IMR-90 (cell line): ENCODE measurements around the gene ZBTB7B. TPM values are rescaled to one million over a fixed set of nuclear protein-coding genes. Genes with fewer than 3 reads are reported as not detected.
A peak's percentile ranks its signal among the peaks of the same experiment; 100 is the strongest.

ENCODE experiments used
- ATAC-seq: fragments of 200-7000 bp; cut with Tn5 transposase; 2 replicates; pipeline ENCODE4 v1.9.1; 2020; ENCODE audit warnings: low read depth, mild to moderate bottlenecking, moderate library complexity
- BruUV-seq: library from RNA; stranded (reverse); fragments of 400-500 nt; replicated peaks from 2 replicates; lab custom pipeline; 2021; lab: Mats Ljungman, UMichigan
- CTCF ChIA-PET: fragments of 300-600 bp; formaldehyde crosslinking; extraction: SDS; loops from one replicate; lab custom pipeline; 2021; ENCODE audit warnings: antibody characterized with exemption; lab: Yijun Ruan, JAX
- POLR2A ChIA-PET: fragments of 300-600 bp; sonication (Branson Sonifier 250); formaldehyde crosslinking; loops from one replicate; lab custom pipeline; 2022; ENCODE audit warnings: antibody characterized with exemption; ENCODE audit not compliant: unreplicated experiment; lab: Charles Lee
- DNase-seq: peaks from one replicate; pipeline ENCODE4 v3.0.0; 2013
- H2AFZ ChIP-seq: replicated peaks from 2 replicates; pipeline ENCODE3; 2013; ENCODE audit warnings: low read length, mild to moderate bottlenecking; ENCODE audit not compliant: poor library complexity
- H2AK5ac ChIP-seq: 2 replicates; pipeline ENCODE4 v1.6.1; 2013; ENCODE audit warnings: low read depth, low read length, inconsistent platforms
- H2AK9ac ChIP-seq: replicated peaks from 2 replicates; pipeline ENCODE3; 2013; ENCODE audit warnings: mild to moderate bottlenecking, low read depth, low read length, moderate library complexity; ENCODE audit not compliant: poor library complexity
- H2BK120ac ChIP-seq: 2 replicates; pipeline ENCODE4 v1.6.1; 2013; ENCODE audit warnings: low read depth, low read length, inconsistent platforms
- H2BK15ac ChIP-seq: 3 replicates; pipeline ENCODE4 v1.6.1; 2013; ENCODE audit warnings: low read depth, low read length, inconsistent platforms
- H2BK20ac ChIP-seq: 2 replicates; pipeline ENCODE4 v1.6.1; 2013; ENCODE audit warnings: low read depth, mild to moderate bottlenecking, inconsistent platforms, low read length, moderate library complexity
- H2BK5ac ChIP-seq: 2 replicates; pipeline ENCODE4 v1.6.1; 2013; ENCODE audit warnings: mild to moderate bottlenecking, low read depth, low read length, inconsistent platforms; ENCODE audit not compliant: poor library complexity, severe bottlenecking
- H3K14ac ChIP-seq: replicated peaks from 2 replicates; pipeline ENCODE4 v1.6.1; 2013; ENCODE audit warnings: low read depth, low read length, inconsistent platforms
- H3K18ac ChIP-seq: 2 replicates; pipeline ENCODE4 v1.6.1; 2013; ENCODE audit warnings: low read depth, low read length, control low read depth
- H3K23ac ChIP-seq: 2 replicates; pipeline ENCODE4 v1.6.1; 2013; ENCODE audit warnings: low read depth, low read length, inconsistent platforms
- H3K27ac ChIP-seq: 2 replicates; pipeline ENCODE4 v1.5.1; 2013; ENCODE audit warnings: mild to moderate bottlenecking, control low read depth, low read length; ENCODE audit not compliant: insufficient read depth
- H3K27me3 ChIP-seq: 2 replicates; pipeline ENCODE4 v1.6.1; 2013; ENCODE audit warnings: low read length; ENCODE audit not compliant: control insufficient read depth, insufficient read depth
- H3K36me3 ChIP-seq: 2 replicates; pipeline ENCODE4 v1.6.1; 2013; ENCODE audit warnings: low read length, mixed read lengths; ENCODE audit not compliant: control insufficient read depth, insufficient read depth
- H3K4ac ChIP-seq: 2 replicates; pipeline ENCODE4 v1.6.1; 2013; ENCODE audit warnings: low read depth, low read length, inconsistent platforms
- H3K4me1 ChIP-seq: 2 replicates; pipeline ENCODE4 v1.6.1; 2013; ENCODE audit warnings: low read length, mixed read lengths; ENCODE audit not compliant: control insufficient read depth, insufficient read depth
- H3K4me2 ChIP-seq: 2 replicates; pipeline ENCODE4 v1.6.1; 2013; ENCODE audit warnings: low read depth, mild to moderate bottlenecking, control low read depth, low read length, moderate library complexity
- H3K4me3 ChIP-seq: 2 replicates; pipeline ENCODE4 v1.5.1; 2013; ENCODE audit warnings: low read depth, mild to moderate bottlenecking, control low read depth, low read length, moderate library complexity; ENCODE audit not compliant: insufficient read depth
- H3K56ac ChIP-seq: 2 replicates; pipeline ENCODE4 v1.6.1; 2013; ENCODE audit warnings: low read length, inconsistent platforms; ENCODE audit not compliant: insufficient read depth; ENCODE audit errors: extremely low read depth
- H3K79me1 ChIP-seq, 2 experiments: 2 replicates each; pipeline ENCODE4 v1.6.1; 2013; ENCODE audit warnings: low read length in 2 of 2, inconsistent platforms in 1 of 2, low read depth in 1 of 2
- H3K9ac ChIP-seq: 2 replicates; pipeline ENCODE4 v1.6.1; 2013; ENCODE audit warnings: low read depth, low read length, control low read depth
- H3K9me1 ChIP-seq: 2 replicates; pipeline ENCODE4 v1.6.1; 2013; ENCODE audit warnings: low read length, inconsistent platforms; ENCODE audit not compliant: insufficient read depth
- H3K9me3 ChIP-seq: 2 replicates; pipeline ENCODE4 v1.6.1; 2013; ENCODE audit warnings: low read length; ENCODE audit not compliant: control insufficient read depth, insufficient read depth
- H4K20me1 ChIP-seq: 2 replicates; pipeline ENCODE4 v1.6.1; 2013; ENCODE audit warnings: low read length, inconsistent platforms; ENCODE audit not compliant: insufficient read depth
- H4K5ac ChIP-seq: 2 replicates; pipeline ENCODE4 v1.6.1; 2013; ENCODE audit warnings: mild to moderate bottlenecking, low read depth, low read length, control low read depth
- H4K8ac ChIP-seq, 2 experiments: 2 replicates each; pipeline ENCODE4 v1.6.1; 2013; ENCODE audit warnings: low read depth in 2 of 2, low read length in 2 of 2, control low read depth in 1 of 2, inconsistent platforms in 1 of 2
- H4K91ac ChIP-seq: 2 replicates; pipeline ENCODE4 v1.6.1; 2013; ENCODE audit warnings: low read depth, low read length, inconsistent platforms; ENCODE audit not compliant: insufficient read depth
- BHLHE40 ChIP-seq: fragments of 150-350 bp; IDR thresholded peaks from 2 replicates; pipeline ENCODE4 v1.6.1; 2016; ENCODE audit warnings: mild to moderate bottlenecking, low read depth, low read length
- CEBPB ChIP-seq: IDR thresholded peaks from 2 replicates; pipeline ENCODE4 v1.6.1; 2012; ENCODE audit warnings: low read depth, low read length, improper control_type of control experiment
- CHD1 ChIP-seq: IDR thresholded peaks from 2 replicates; pipeline ENCODE4 v1.6.1; 2012; ENCODE audit warnings: low read depth, low read length, improper control_type of control experiment
- FOS ChIP-seq: fragments of 150-350 bp; IDR thresholded peaks from 2 replicates; pipeline ENCODE4 v1.6.1; 2016; ENCODE audit warnings: low read depth, low read length
- MAFK ChIP-seq: IDR thresholded peaks from 2 replicates; pipeline ENCODE4 v1.6.1; 2012; ENCODE audit warnings: low read depth, low read length, improper control_type of control experiment
- MAZ ChIP-seq: IDR thresholded peaks from 2 replicates; pipeline ENCODE4 v1.6.1; 2012; ENCODE audit warnings: low read depth, mild to moderate bottlenecking, low read length, improper control_type of control experiment, moderate library complexity, borderline replicate concordance
- MXI1 ChIP-seq: IDR thresholded peaks from 2 replicates; pipeline ENCODE4 v1.6.1; 2012; ENCODE audit warnings: low read depth, mild to moderate bottlenecking, low read length, moderate library complexity, borderline replicate concordance
- NFE2L2 ChIP-seq: fragments of 150-350 bp; IDR thresholded peaks from 2 replicates; pipeline ENCODE4 v1.6.1; 2016; ENCODE audit warnings: low read depth, mild to moderate bottlenecking, low read length
- POLR2A ChIP-seq: IDR thresholded peaks from 2 replicates; pipeline ENCODE4 v1.6.1; 2012; ENCODE audit warnings: mild to moderate bottlenecking, low read depth, low read length
- RAD21 ChIP-seq: IDR thresholded peaks from 2 replicates; pipeline ENCODE4 v1.6.1; 2012; ENCODE audit warnings: low read length, improper control_type of control experiment
- RCOR1 ChIP-seq: IDR thresholded peaks from 2 replicates; pipeline ENCODE4 v1.6.1; 2012; ENCODE audit warnings: mild to moderate bottlenecking, low read length, improper control_type of control experiment; ENCODE audit not compliant: insufficient replicate concordance
- RFX5 ChIP-seq: IDR thresholded peaks from 2 replicates; pipeline ENCODE4 v1.8.0; 2012; ENCODE audit warnings: low read depth, mild to moderate bottlenecking, low read length, moderate library complexity
- SMC3 ChIP-seq: fragments of 150-350 bp; IDR thresholded peaks from 2 replicates; pipeline ENCODE4 v1.6.1; 2016; ENCODE audit warnings: low read depth, mild to moderate bottlenecking, antibody characterized with exemption, low read length, moderate library complexity
- WGBS, 2 experiments: methylation state at CpG; one replicate each; pipeline versions ENCODE4 v1.1.5 to v1.1.7; 2013; ENCODE audit warnings: missing lambda C conversion rate in 2 of 2; ENCODE audit not compliant: insufficient read length in 1 of 2; ENCODE audit errors: extremely low coverage in 2 of 2; 5-methylcytosine and 5-hydroxymethylcytosine counted together
- dilution Hi-C: fragments of 300-500 bp; cut with HindIII; formaldehyde crosslinking; loops from one replicate; pipeline ENCODE4 v1.14.3; 2018; ENCODE audit warnings: low sequenced_read_pairs; ENCODE audit not compliant: unreplicated experiment
- in situ Hi-C: fragments of 300-500 bp; cut with MboI; formaldehyde crosslinking; loops from 3 replicates; pipeline ENCODE4 v1.14.3; 2019; ENCODE audit warnings: low sequenced_read_pairs, inconsistent platforms, mixed read lengths
- intact Hi-C: fragments of 100-400 bp; cut with micrococcal nuclease; formaldehyde crosslinking; loops from 2 replicates; pipeline ENCODE4 v1.10.0; 2022
- polyA plus RNA-seq, 3 experiments: library from polyadenylated mRNA; depleted of rRNA; stranded (reverse); fragments of >200 nt; gene quantifications; 2 replicates each; pipeline ENCODE4 v1.2.3, GENCODE V29; 2012; ENCODE audit warnings: low replicate concordance in 1 of 3
- total RNA-seq: library from RNA; depleted of rRNA; stranded (reverse); fragments of >200 nt; gene quantifications from 2 replicates; pipeline ENCODE4 v1.2.3, GENCODE V29; 2012
- TF ChIP-seq, protein P1 (sequence below): conservative IDR thresholded peaks from 2 replicates; pipeline ENCODE4 v1.5.1; 2012; ENCODE audit warnings: mild to moderate bottlenecking, low read depth, low read length, improper control_type of control experiment
- TF ChIP-seq, protein P2 (sequence below): fragments of 150-350 bp; IDR thresholded peaks from 2 replicates; pipeline ENCODE4 v1.6.1; 2017; ENCODE audit warnings: mild to moderate bottlenecking, antibody characterized with exemption, low read length, low read depth

ZBTB7B gene
- total and polyA plus RNA-seq, 2 of the 4 experiments (the other 2 are of a cell fraction), result 7.7 to 17.4 TPM

DNA sequence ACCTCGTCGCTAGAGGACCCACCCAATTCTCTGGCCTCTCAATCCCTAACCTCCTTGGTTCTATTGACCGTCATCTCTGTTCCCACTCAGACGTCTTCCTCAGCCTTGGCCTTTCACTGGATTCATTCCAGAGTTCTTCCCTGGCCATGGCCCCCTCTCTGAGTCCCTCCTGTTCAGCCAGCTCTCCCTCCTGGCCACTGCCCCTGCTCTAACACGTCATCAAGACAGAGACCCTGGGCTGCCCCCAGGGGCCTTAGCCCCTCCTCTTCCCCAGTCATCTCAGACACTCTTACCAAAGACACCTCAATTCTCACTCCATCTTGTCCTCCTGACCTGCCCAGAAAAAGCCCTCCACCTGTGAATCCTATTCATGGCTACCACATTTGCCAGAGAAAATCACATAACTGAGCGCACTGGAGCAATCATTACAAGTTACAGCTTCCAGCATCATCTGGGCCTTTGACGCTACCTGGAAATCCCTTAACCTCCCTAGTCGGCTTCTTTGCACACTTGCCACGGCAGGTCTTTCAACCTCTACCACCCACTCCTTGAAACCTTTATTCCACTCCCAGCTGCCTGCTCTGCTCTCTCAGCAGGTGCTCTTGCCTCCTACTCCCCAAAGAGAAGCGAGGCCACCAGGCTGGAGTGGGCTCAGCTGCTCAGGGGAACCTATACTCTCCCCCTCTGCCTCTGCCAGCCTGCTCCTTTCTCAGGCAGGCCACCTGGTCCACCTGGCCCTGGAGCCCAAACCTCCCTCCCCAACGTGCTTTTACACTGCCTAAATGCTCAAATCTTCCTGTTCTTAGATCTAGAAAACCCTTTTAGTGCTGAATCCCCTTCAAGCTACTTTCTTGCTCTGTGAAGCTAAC lies 17.0 kb downstream of the ZBTB7B start:
- H3K4me3 ChIP-seq, result no peak overlapping the region
- no peak overlapping the region for H3K27ac ChIP-seq
- H4K8ac ChIP-seq, result no peak overlapping the region
- no peak overlapping the region for H2AFZ ChIP-seq
- WGBS, 2 experiments, result 80% methylated on average over 9 of the region's 11 CpGs; no CpG with 5 or more reads in 1 of the 2 experiments
- no peak overlapping the region for H2BK15ac ChIP-seq
- H4K5ac ChIP-seq, result no peak overlapping the region
- 0 out of 2 replicates have a peak overlapping the region, but pooled peaks have one; percentile 14 for H3K14ac ChIP-seq
- peaks cover 16% of the 10 kb centered on the region; the same call in 1 of the 2 replicates for H3K36me3 ChIP-seq
- H2AK9ac ChIP-seq, result peak overlapping the region; percentile 45
- H3K9me1 ChIP-seq, result peaks cover 2% of the 10 kb centered on the region; the same call in 1 of the 2 replicates
- H3K4me2 ChIP-seq, result no peak overlapping the region
- H4K91ac ChIP-seq, result no peak overlapping the region
- H3K56ac ChIP-seq, result no peak overlapping the region
- peaks cover 2% of the 10 kb centered on the region; the same call in 1 of the 2 replicates for H3K27me3 ChIP-seq
- BruUV-seq, result no TSS peak
- H3K18ac ChIP-seq, result no peak overlapping the region
- DNase-seq (no peak), ATAC-seq (no peak)
- no peak overlapping the region for H2AK5ac ChIP-seq
- in situ Hi-C loops (no loop called here), dilution Hi-C loops (no loop called here), intact Hi-C loops (no loop called here)
- H3K4me1 ChIP-seq, result peaks cover 6% of the 10 kb centered on the region; the same call in 1 of the 2 replicates
- ChIA-PET CTCF (interaction anchor here (0.5 to 1.1 kb wide), 2 partner anchors 20 to 423 kb away, joined by 3 to 4 read pairs; no protein-coding TSS in a partner anchor), POLR2A (no interaction called here)
- H3K23ac ChIP-seq, result no peak overlapping the region
- H4K20me1 ChIP-seq, result no peaks in the 10 kb centered on the region; the same call in 1 of the 2 replicates
- no peaks in the 10 kb centered on the region for H3K9me3 ChIP-seq
- H2BK120ac ChIP-seq, result no peak overlapping the region
- H3K4ac ChIP-seq, result no peak overlapping the region
- H2BK20ac ChIP-seq, result no peak overlapping the region
- no peak overlapping the region for H3K9ac ChIP-seq
- no peak overlapping the region for H2BK5ac ChIP-seq
- H3K79me1 ChIP-seq, result no peaks in the 10 kb centered on the region; a peak in 1 of 4 replicates
- TF ChIP-seq, protein P1, sequence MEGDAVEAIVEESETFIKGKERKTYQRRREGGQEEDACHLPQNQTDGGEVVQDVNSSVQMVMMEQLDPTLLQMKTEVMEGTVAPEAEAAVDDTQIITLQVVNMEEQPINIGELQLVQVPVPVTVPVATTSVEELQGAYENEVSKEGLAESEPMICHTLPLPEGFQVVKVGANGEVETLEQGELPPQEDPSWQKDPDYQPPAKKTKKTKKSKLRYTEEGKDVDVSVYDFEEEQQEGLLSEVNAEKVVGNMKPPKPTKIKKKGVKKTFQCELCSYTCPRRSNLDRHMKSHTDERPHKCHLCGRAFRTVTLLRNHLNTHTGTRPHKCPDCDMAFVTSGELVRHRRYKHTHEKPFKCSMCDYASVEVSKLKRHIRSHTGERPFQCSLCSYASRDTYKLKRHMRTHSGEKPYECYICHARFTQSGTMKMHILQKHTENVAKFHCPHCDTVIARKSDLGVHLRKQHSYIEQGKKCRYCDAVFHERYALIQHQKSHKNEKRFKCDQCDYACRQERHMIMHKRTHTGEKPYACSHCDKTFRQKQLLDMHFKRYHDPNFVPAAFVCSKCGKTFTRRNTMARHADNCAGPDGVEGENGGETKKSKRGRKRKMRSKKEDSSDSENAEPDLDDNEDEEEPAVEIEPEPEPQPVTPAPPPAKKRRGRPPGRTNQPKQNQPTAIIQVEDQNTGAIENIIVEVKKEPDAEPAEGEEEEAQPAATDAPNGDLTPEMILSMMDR, result no peak
- no peak for TF ChIP-seq MAZ
- no peak for TF ChIP-seq CEBPB
- TF ChIP-seq MAFK, result no peak
- TF ChIP-seq RFX5, result no peak
- TF ChIP-seq RCOR1, result no peak
- no peak for TF ChIP-seq SMC3
- TF ChIP-seq FOS, result no peak
- TF ChIP-seq MXI1, result no peak
- TF ChIP-seq, protein P2, sequence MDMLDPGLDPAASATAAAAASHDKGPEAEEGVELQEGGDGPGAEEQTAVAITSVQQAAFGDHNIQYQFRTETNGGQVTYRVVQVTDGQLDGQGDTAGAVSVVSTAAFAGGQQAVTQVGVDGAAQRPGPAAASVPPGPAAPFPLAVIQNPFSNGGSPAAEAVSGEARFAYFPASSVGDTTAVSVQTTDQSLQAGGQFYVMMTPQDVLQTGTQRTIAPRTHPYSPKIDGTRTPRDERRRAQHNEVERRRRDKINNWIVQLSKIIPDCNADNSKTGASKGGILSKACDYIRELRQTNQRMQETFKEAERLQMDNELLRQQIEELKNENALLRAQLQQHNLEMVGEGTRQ, result no peak
- no peak for TF ChIP-seq POLR2A
- TF ChIP-seq RAD21, result no peak
- no peak for TF ChIP-seq CHD1
- TF ChIP-seq NFE2L2, result no peak
- TF ChIP-seq BHLHE40, result no peak
